WERI-Rb-1 (cell line): Measurements from ENCODE around the gene S100A9.

ENCODE experiments used
- DNase-seq: peaks from one replicate; pipeline ENCODE4 v3.0.0-alpha.2; 2020
- H3K27ac ChIP-seq: fragments of 250-450 bp; sonication (Bioruptor Pico); 2 replicates; pipeline ENCODE4 v1.5.1; 2020; ENCODE audit warnings: mild to moderate bottlenecking, moderate library complexity
- H3K27me3 ChIP-seq: fragments of 250-450 bp; sonication (Bioruptor Pico); 2 replicates; pipeline ENCODE4 v1.5.1; 2021; ENCODE audit warnings: mild to moderate bottlenecking, low read depth, moderate library complexity; ENCODE audit not compliant: insufficient read depth, severe bottlenecking
- H3K36me3 ChIP-seq: fragments of 250-450 bp; sonication (Bioruptor Pico); 2 replicates; pipeline ENCODE4 v1.5.1; 2020; ENCODE audit warnings: mild to moderate bottlenecking, moderate library complexity
- H3K4me3 ChIP-seq: 2 replicates; pipeline ENCODE4 v1.5.1; 2011; ENCODE audit warnings: low read depth, mild to moderate bottlenecking, control low read depth, low read length
- H3K9me3 ChIP-seq: fragments of 250-450 bp; sonication (Bioruptor Pico); 2 replicates; pipeline ENCODE4 v1.5.1; 2021; ENCODE audit warnings: mild to moderate bottlenecking, moderate library complexity; ENCODE audit not compliant: severe bottlenecking
- CTCF ChIP-seq: IDR thresholded peaks from 2 replicates; pipeline ENCODE4 v1.5.1; 2011; ENCODE audit warnings: low read depth, mild to moderate bottlenecking, control low read depth, inconsistent platforms, low read length

The S100A9 gene

GRCh38 chr1:153396461-153396860 lies 38.8 kb downstream of the S100A9 start:
- peaks cover 100% of the 10 kb centered on the region for H3K27me3 ChIP-seq
- H3K36me3 ChIP-seq: no peaks in the 10 kb centered on the region
- DNase-seq: peak; percentile 11
- no peaks in the 10 kb centered on the region for H3K9me3 ChIP-seq
- TF ChIP-seq CTCF: no peak
- no peak overlapping the region for H3K27ac ChIP-seq
- H3K4me3 ChIP-seq: no peak overlapping the region

GRCh38 chr1:153397051-153397923 lies 39.6 kb downstream of the S100A9 start:
- Histone ChIP-seq H3K9me3 (peaks cover 3% of the 10 kb centered on the region), H3K27me3 (peaks cover 100% of the 10 kb centered on the region), H3K4me3 (no peak overlapping the region), H3K36me3 (no peaks in the 10 kb centered on the region), H3K27ac (no peak overlapping the region; the same call in 1 of the 2 replicates)
- TF ChIP-seq CTCF: no peak
- DNase-seq: peak; percentile 71

- Histone ChIP-seq H3K27ac (no peak overlapping the region; the same call in 1 of the 2 replicates), H3K4me3 (no peak overlapping the region), H3K27me3 (peaks cover 100% of the 10 kb centered on the region), H3K36me3 (no peaks in the 10 kb centered on the region), H3K9me3 (peaks cover 7% of the 10 kb centered on the region)
- peak; percentile 14 for DNase-seq
- TF ChIP-seq CTCF: no peak
Measured at GRCh38 chr1:153397924-153398651, 40.4 kb downstream of the S100A9 start.

GRCh38 chr1:153399401-153400055 lies 41.9 kb downstream of the S100A9 start:
- Histone ChIP-seq H3K4me3 (no peak overlapping the region), H3K9me3 (peaks cover 14% of the 10 kb centered on the region), H3K27ac (no peak overlapping the region), H3K36me3 (no peaks in the 10 kb centered on the region), H3K27me3 (peaks cover 96% of the 10 kb centered on the region)
- DNase-seq: peak; percentile 7
- no peak for TF ChIP-seq CTCF

- Histone ChIP-seq H3K4me3 (no peak overlapping the region), H3K27me3 (peaks cover 93% of the 10 kb centered on the region), H3K27ac (no peak overlapping the region), H3K36me3 (no peaks in the 10 kb centered on the region), H3K9me3 (peaks cover 19% of the 10 kb centered on the region)
- peak; percentile 69 for DNase-seq
- peak; percentile 54 for TF ChIP-seq CTCF
Measured at GRCh38 chr1:153400244-153400643, 42.6 kb downstream of the S100A9 start.
